ENCODE results near the gene MED22.

MED22 gene

DNA sequence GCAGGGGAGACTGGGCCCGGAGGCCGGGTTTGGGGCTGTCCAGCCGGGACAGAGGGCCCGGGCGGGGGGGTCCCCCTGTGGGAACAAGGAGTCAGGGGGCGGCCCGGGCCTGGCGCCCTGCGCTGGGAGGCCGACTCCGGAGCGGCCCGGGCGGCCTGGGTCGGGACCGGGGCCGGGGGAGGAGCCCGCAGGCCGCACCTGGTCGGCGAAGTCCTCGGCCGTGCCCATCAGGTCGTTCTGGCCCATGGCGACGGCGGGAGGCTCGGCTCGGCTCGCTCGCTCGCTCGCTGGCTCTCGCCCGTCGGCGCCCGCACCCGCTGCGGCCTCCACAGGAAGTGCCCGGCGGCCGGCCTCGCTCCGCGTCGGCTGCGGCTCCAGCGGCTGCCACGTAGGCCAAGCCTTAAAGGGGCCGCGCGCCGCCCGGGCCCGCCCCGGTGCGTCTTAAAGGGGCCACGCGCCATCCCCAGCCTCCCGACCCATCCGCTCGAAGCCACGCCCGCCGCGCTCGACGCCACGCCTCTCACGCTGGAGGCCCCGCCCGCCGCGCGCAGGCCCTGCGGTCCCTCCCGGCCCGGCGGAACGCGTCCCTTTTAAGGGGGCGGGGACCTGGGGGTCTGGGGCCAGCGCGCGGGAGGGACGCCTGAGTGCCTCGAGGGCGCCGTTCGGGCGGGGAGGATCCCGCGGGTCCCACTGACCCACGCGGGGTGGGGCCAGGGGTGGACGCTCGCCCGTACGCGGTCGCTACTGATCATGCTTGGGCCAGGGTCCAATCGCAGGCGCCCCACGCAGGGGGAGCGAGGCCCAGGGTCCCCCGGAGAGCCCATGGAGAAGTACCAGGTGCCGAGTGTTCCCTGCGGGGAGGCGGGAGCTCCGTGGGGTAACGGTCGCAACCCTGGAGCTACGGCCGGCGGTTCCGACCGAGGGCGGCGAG is 28.1 kb upstream of the MED22 start, which contains the start of the genes STKLD1 and SURF4:
Gene STKLD1 (plus strand): TSS at position 643 of the 931 bp plus-strand sequence. CDS start 108 bp downstream, at position 751.
Gene SURF4 (minus strand): TSS at position 337 of the 931 bp plus-strand sequence. CDS start 91 bp downstream, at position 246.
- DNase-seq (ENCODE audit: low read depth, low spot score) = peak; percentile 98

DNA sequence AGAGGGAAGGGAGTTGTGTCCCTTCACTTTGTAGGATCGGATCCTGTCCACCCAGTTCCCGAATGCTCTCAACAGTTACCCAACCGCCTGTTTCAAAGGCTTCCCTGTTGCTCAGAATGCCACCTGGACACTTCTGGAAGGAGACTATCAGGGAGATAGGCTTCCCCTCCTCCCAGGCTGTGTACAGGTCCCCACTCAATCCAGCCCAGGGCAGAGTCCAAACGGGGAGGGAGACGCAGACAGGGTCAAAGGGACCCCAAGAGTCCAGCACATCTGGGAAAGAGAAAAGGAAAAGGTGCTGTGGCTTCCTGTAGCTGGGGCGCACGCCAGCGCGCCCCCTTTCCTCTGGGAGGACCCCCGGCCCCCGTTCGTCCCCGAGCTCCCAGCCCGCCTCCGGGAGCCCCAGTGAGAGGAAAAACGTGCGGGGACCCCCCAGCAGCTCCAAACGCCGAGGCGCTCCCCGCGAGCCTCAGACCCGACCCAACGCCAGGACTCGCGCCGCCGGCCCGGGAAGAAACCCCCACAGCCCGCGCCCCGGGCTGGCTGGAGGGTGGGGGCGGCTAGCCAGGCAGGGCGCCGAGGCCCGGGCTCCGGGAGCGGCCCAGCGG is 27.3 kb upstream of the MED22 start:
- DNase-seq (ENCODE audit: low read depth, low spot score) = peak; percentile 49

DNA sequence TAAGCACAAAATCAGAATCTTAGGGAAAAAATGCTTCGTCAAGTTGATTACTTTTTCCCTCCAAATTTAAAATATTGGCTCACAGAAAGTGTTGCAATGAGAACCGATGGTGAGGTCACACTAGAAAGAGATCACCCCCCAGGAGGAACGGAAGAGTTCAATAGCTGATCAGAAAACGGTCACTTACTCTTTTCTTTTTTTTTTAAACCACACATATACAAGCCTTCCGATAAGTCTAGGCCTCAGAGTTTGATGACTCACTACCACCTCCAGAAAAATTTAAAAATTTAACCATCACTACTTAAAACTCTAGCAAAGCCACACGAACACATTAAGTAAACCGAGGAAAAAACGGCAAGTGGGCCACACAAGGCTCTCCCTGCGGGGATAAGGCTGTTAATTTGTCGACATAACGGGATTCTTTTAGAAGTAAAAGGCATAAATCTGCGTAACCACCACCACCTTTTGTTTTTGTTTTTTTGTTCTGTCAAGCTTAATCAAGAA is 26.7 kb upstream of the MED22 start:
- DNase-seq (ENCODE audit: low read depth, low spot score) = no peak

DNA sequence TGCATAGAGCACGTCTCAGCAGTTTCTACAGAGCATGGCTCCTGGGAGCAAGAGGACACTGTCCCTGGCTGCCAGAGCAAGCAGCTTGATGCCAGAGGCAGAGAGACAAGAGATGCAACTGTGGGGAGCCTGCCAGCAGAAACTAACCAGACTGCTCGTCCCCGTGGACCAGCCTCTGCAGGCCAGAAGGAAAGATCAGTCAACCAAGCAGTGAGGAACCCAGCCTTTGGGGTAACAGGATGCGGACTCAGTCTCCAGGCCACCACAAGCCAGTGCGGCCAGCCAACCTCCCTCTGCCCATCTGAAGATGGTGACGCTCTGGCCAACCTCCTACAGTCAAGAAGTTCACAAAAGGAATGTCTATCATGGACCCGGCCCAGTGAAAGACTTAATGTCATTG is 24.2 kb upstream of the MED22 start:
- DNase-seq (ENCODE audit: low read depth, low spot score) = no peak

DNA sequence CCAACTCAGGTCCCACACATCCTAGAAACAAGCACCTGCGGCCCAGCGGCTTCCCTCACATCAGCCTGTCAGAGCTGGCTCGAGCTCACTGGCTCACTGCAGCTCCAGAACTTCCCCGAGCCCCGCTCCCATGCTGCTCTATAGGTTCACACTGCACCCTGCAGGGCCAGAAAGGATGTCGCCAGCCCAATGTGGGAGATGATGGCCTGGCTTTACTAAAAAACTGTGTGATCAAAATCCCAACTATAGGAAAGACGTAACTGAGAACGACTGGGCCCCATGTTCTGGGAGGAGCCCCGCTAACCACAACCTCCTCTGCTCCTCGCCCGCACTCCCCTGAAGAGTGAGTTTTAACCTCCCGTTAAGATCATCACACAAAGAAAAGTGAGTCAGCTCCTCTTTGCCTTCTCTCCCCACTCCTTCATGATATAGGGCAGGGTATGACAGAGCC is 23.4 kb upstream of the MED22 start:
- no peak for DNase-seq (ENCODE audit: low read depth, low spot score)

DNA sequence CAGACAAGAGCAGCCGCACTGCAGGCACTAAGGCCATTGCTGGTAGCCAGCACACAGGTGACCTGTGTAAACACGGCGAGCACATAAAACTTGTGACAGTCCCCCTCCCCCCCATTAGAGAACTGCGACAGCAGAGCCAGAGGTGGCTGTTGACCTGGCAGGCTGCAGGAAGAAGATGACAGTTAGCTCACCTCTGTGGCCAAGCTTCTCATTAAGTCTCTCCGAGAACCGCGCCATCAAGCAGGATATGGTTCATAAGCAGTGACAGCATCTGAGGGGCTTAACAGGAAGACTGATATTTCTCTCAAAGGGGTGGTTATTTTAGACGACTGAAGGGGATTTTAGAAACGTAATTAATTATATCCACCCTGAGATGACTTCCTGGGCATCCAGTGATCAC is 22.8 kb upstream of the MED22 start:
- no peak for DNase-seq (ENCODE audit: low read depth, low spot score)

DNA sequence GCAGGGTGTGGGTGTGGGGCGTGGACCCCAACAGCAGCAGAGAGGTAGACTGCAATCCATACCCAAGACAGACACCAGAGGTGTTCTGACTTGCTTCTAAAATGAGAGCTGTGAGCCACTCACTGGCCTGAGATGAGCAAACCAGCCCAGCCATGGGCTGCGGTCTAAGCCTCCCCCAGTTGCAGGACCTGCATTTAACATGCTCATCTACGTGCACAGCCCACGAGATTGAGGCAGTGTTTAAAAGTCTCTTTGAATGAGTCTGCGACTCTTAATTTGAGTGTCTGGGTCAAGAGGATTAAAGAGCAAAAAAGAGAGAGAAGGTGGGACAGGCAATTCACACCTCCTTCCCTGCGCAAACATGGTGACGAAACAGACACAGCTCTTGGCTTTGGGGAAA is 22.0 kb upstream of the MED22 start:
- no peak for DNase-seq (ENCODE audit: low read depth, low spot score)

DNA sequence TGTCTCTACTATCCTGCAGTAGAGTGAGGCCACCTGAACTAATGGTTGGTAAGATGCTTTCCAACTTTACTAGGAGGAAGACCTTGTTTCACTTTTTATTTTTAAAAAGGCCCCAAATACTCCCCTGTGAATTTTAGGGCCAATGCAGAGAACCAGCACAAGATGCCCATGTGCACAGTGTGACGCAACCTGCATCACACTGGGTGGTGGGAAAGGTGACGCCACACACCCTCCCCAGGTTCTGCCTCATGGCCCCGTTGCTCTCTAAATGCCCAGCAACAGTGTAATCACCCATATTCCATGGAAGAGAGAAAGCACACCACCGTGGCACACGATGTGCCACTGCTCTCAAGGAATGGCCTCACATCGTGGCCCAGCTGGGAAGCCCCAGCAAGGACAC is 21.5 kb upstream of the MED22 start:
- DNase-seq (ENCODE audit: low read depth, low spot score) = no peak

DNA sequence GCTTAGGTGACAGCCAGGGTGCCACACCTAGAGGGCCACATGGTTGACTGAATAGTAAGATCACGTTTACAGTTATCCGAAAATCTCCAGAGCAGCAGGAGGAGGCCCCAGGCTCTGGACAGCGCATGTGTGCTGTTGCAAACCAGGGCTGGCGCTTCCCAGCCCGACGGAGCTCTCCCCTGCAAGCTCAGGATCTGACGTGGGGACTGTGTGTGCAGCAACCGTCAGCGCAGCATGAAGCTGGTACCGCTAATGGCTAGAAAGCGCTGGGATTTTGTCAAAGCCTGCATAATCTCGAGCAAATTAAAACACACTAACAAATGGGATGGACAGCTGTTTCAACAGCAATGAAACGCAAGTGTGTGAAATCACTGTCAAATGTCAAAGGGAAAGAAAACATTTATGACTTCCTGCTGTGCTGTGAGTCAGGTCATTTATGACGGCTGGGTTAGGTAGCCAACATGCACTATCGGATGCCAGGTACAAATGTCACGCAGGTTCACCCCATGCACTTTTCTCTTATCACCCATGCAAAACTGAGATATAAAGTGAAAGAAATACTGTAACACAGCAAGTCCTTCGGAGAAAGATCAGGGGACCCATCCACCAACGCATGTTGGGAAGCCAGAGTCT is 20.4 kb upstream of the MED22 start:
- DNase-seq (ENCODE audit: low read depth, low spot score) = no peak

DNA sequence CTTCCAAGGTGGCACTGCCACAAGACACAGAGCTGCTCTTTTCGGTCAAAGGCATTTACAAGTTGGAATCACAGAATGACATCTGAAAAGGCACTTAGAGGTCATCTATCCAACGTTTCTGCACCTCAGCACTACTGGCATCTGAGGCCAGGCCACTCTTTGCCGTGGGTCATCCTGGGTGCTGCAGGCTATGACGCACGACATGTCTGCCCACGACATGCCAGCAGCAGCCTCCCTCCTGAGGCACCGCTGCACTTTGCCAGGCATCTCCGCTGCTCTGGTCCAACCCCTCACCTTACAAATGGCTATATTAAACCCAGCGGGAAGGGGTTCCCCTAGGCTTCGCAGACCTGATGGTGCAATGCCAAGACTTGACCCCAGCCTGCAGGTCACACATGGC is 19.8 kb upstream of the MED22 start:
- no peak for DNase-seq (ENCODE audit: low read depth, low spot score)

DNA sequence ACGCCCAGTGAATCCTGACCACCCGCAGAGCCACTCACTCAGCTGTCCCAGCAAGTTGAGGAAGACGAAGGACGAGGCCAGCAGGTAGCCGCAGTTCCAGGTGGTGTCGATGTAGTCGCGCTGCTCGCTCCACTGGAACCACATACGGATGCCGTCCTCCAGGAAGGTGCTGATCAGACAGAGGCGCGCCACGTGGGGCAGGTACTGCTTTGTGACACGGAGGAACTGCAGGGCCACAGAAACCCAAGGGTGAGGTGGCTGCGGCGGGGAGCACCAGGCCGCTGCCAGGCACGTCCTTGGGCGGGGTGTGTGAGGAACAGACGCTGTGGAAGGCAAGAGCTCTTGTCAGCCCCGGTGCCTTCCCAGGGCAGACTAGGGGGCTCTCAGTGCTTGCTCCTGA is 19.3 kb upstream of the MED22 start:
- no peak for DNase-seq (ENCODE audit: low read depth, low spot score)

DNA sequence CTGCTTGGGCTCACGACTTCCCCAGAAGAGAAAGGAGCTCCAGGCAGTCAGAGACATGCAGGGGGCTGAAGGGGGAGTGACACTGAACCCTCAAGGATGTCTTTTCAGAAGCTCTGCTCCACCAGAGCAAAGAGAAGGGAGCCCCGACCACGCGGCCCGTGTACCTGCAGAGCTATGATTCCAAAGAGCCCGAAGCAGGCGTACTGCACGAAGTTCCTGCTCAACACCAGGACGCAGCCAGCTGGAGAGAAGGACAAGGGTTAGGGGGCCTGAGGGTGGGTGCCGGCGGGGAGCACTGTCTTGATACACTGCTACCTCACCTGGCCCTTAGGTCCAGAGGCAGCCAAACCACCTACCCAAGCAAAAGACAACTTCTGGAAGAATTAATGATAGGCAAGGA is 18.5 kb upstream of the MED22 start:
- no peak for DNase-seq (ENCODE audit: low read depth, low spot score)

DNA sequence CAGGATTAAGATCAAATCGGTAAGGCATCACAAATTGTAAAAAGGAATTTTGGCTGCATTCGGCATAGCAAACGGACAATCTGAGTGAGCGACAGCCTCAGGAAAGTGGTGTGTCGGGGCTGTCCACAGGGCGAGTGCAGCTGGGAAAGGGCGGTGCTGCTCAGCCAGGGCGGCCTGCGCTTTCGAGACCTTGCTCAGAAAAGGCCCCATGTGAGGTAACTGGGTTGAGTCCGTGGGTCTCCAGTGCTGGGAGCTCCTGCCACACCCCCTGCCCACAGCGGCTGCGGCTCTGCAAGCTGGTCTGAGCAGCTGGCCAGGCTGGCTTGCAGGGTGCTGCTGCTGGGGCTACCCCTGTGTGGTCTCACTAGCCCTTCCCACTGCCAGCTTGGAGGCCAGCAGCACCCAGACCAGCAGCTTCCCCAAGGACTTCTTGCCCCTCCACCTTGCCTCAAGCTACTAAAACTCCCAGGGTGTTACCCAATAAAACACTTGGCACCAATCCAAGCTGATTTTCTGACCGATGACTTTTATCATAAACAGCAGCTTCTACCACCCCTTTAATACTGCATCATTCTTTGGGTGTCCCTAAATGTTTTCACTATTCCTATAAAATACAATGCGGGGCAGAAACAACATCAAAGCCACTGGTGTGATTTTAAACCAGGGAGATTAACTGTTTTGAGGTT is 14.6 kb upstream of the MED22 start:
- DNase-seq (ENCODE audit: low read depth, low spot score) = no peak

DNA sequence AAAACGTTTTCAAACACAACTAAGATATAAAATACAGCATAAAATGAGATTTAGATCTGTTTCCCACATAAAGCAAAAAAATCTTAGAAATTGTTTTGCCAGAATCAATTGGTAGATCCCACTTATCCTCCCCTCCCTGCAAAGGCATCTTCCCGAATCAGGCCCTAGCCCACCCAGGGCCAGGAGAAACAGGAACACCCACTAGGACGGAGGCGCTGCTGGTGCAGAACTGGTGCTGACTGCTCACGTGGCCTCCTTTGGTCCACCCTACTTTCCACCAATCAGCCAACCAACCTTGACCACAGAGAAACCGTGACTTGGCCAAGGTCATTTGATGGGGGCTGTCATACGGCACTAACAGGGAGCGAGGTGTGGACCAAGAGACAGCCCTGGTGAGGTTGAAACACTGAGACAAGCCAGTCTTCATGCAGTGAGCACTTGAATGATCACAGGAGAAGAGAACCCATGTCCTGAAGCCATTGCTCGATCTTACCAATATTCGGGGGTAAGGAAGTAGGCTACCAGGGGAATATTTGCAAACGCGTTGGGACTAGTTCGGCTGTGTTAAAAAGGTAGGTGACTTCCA is 13.7 kb upstream of the MED22 start:
- DNase-seq (ENCODE audit: low read depth, low spot score) = no peak

DNA sequence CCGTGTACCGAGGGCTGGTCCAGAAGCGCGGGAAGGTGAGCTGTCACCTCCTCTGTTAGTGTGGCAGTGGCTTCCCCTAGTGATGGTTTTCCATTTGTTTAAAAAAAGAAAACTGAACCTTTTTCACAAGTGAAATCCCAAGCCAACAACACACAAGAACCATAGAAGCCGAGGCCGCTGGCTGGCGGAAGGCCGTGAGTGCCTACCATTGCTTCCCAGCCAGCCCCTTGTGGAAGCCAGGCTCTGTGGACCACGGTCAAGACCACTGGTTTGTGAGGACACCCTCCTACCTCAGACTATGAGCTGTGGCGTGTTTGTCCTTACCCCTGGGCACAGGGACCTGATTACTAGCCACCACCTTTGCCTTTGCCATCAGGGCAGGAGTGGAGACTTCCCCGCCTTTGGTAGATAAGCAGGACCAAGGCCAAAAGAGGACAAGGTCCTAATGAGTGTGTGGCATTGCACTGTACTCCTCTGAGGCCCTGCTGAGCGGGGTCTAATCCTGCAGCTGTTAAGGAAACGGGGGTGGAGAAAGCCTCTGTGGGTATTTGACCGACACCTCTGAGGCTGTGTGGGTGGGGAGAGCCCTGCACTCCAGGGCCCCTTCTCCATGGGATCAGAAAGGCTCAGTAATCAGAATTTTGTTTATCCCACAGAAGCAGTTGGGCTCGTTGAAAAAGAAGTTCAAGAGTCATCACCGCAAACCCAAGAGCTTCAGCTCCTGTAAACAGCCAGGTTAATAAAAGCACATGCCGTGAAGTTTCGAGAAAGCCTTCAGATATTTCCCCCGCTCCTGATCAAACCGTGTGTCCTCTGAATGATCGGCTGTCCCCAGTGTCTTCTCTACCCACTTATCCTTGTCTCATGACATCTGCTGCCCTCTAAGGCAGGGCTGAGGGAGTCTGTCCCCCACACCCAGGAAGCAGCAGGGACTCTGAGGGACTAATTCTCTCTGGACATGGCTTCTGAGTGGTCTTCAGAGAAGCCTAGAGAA is 12.8 kb upstream of the MED22 start:
- no peak for DNase-seq (ENCODE audit: low read depth, low spot score)

DNA sequence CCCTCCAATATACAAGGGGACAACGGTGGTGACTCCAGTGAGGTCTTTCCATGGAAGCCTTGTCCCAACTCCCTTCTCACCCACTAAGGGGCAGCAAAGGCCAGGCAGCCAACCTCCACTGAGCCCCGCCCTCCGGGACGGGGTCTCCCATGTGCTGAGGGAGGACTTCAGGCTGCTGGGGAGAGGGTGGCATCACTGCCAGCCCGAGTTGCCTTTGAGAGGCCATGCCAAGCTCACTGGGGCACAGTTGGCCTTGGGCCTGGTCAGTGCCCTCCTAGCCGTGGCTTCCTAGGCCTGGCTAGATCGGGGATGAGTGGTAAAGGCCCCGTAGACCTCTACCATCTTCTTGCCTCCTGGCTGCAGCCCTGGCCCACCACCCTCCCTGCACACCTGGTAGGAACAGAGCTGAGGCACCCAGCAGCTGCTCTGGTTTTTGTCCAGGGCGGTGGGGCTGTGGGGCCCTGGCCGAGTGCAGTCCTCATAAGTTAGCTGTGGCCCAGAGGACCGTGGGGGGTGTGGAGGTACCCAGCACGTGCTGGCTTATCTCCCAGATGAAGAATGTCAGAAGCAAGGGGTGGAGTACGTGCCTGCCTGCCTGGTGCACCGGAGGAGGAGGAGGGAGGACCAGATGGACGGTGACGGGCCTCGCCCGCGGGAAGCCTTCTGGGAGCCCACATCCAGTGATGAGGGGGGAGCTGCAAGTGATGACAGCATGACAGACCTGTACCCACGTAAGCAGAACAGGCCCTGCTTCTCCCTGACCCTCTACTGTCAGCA is 11.7 kb upstream of the MED22 start:
- peak; percentile 64 for DNase-seq (ENCODE audit: low read depth, low spot score)

DNA sequence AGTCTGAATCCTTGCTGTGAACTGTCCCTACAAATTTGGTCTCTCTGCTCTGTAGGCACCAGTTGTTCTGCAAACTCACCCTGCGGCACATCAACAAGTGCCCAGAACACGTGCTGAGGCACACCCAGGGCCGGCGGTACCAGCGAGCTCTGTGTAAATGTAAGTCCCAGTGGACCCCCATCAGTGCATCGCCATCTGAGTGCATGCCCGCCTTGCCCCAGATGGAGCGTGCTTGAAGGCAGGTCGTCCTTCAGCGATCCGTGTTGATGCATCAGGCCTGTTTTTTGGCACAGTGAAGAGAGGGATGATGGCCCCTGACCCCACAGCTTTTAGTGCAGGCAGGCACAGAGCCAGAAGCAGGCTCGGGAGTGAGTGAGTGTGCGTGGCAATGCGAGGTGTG is 9.7 kb upstream of the MED22 start:
- no peak for DNase-seq (ENCODE audit: low read depth, low spot score)

DNA sequence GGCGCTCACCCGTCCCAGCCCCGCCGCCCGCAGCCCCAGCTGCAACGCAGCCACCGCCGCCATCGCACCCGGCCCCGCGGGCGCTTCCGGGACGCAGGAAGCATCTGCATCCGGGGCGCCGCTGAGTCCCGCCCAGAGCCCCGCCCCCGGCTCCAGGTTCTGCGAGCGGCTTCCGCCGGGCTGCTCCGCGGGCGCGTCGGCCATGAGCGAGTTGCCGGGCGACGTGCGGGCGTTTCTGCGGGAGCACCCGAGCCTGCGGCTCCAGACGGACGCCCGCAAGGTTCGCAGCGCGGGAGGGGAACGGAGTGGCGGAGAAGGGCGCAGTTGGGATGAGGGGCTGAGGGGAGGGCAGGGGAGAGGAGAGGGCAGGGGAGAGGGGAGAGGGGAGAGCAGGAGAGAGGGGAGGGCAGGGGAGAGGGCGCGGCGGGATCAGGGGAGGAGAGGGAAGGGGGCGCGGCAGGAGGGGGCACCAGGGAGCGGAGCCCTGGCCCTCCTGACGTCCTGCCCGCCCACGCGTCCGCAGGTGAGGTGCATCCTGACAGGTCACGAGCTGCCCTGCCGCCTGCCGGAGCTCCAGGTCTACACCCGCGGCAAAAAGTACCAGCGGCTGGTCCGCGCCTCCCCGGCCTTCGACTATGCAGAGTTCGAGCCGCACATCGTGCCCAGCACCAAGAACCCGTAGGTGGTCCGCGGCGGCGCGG is 8.6 kb upstream of the MED22 start, which contains the start of the genes SURF1 and SURF2:
Gene SURF1 (minus strand): TSS at position 97 of the 701 bp plus-strand sequence. CDS start 34 bp downstream, at position 63.
Gene SURF2 (plus strand): TSS at position 160 of the 701 bp plus-strand sequence. CDS start 43 bp downstream, at position 203.
- peak; percentile 80 for DNase-seq (ENCODE audit: low read depth, low spot score)

Measured in ELF-1 (cell line).